ENCODE data around the gene ELF5.
A peak's percentile ranks its signal among the peaks of the same experiment; 100 is the strongest.

The ELF5 gene

GRCh38 chr11:34522188-34522587 lies 8.6 kb upstream of the ELF5 start:
- no peak for DNase-seq (ENCODE audit: low spot score)

GRCh38 chr11:34521265-34521664 lies 7.7 kb upstream of the ELF5 start:
- DNase-seq (ENCODE audit: low spot score): no peak

- no peak for DNase-seq (ENCODE audit: low spot score)
These were observed 6.1 kb upstream of the ELF5 start for GRCh38 chr11:34519595-34520235.

GRCh38 chr11:34516247-34517040 lies 2.9 kb upstream of the ELF5 start:
- no peak for DNase-seq (ENCODE audit: low spot score)

- no peak for DNase-seq (ENCODE audit: low spot score)
These were observed 1.0 kb upstream of the ELF5 start for GRCh38 chr11:34514597-34514996.

- peak; percentile 75 for DNase-seq (ENCODE audit: low spot score)
These were observed 533 bp downstream of the ELF5 start for GRCh38 chr11:34512840-34513681.

- DNase-seq (ENCODE audit: low spot score): no peak
These were observed 2.9 kb downstream of the ELF5 start for GRCh38 chr11:34510673-34511072.

GRCh38 chr11:34510218-34510617 lies 3.4 kb downstream of the ELF5 start:
- DNase-seq (ENCODE audit: low spot score): no peak

- no peak for DNase-seq (ENCODE audit: low spot score)
These were observed 4.2 kb downstream of the ELF5 start for GRCh38 chr11:34509336-34509876.

- no peak for DNase-seq (ENCODE audit: low spot score)
These were observed 5.1 kb downstream of the ELF5 start for GRCh38 chr11:34508524-34508923.

GRCh38 chr11:34507610-34508009 lies 6.0 kb downstream of the ELF5 start:
- DNase-seq (ENCODE audit: low spot score): no peak

- no peak for DNase-seq (ENCODE audit: low spot score)
These were observed 6.4 kb downstream of the ELF5 start for GRCh38 chr11:34507156-34507555.

GRCh38 chr11:34505874-34506273 lies 7.7 kb downstream of the ELF5 start:
- no peak for DNase-seq (ENCODE audit: low spot score)

- DNase-seq (ENCODE audit: low spot score): no peak
These were observed 10.6 kb downstream of the ELF5 start for GRCh38 chr11:34502949-34503348.

- no peak for DNase-seq (ENCODE audit: low spot score)
These were observed 11.6 kb downstream of the ELF5 start for GRCh38 chr11:34501949-34502348.

GRCh38 chr11:34501500-34501899 lies 12.1 kb downstream of the ELF5 start:
- DNase-seq (ENCODE audit: low spot score): no peak

- DNase-seq (ENCODE audit: low spot score): no peak
These were observed 13.7 kb downstream of the ELF5 start for GRCh38 chr11:34499719-34500500.

- DNase-seq (ENCODE audit: low spot score): no peak
These were observed 17.7 kb downstream of the ELF5 start for GRCh38 chr11:34495724-34496377.

GRCh38 chr11:34495239-34495723 lies 18.3 kb downstream of the ELF5 start:
- DNase-seq (ENCODE audit: low spot score): no peak

GRCh38 chr11:34493926-34494595 lies 19.5 kb downstream of the ELF5 start:
- no peak for DNase-seq (ENCODE audit: low spot score)
